Measurements from ENCODE around the gene SULF2. TPM values are rescaled to one million over a fixed set of nuclear protein-coding genes. Genes with fewer than 3 reads are reported as not detected.

The SULF2 gene
- total and polyA plus RNA-seq, 2 of the 4 experiments (the other 2 are of a cell fraction), result 0.54 to 0.77 TPM

DNA sequence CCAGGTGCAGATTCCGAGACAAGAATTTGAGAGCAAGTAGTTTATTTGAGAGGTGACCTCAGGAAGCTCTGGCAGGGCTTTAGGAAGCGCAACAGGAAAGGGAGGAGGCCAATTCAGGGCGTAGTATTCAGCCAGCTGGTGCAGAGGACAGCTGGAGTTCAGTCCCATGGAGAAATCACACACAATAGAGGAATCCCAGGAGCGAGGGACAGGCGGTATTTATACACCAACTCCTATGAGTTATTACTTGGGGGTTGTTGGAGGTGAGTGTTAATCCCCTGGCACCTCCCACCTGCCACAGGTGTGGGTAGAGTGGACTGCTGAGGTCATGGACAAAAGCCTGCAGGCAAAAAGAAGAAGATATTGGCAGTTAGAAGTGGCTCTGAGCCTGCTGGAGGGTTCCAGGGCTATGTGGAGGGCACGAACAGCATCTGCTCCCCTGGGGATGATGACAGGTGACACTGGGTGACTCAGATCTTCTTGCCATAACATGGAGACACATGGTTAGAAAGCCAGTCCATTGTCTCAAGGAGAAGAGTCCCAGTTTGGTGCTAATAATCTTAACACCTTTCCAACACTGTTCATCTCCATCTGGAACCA lies 13.9 kb upstream of the SULF2 start:
- POLR2A ChIA-PET (ENCODE audit: unreplicated experiment), result no interaction called here
- H3K27me3 ChIP-seq (ENCODE audit: control insufficient read depth, insufficient read depth, low read length), result no peaks in the 10 kb centered on the region; the same call in 1 of the 2 replicates
- in situ Hi-C loops (cut with MboI; ENCODE audit: low sequenced_read_pairs), result no loop called here

More for the DNA sequence above, 13.9 kb upstream of the SULF2 start:
- Histone ChIP-seq H2BK120ac (ENCODE audit: low read depth, low read length) (no peak overlapping the region), H3K9ac (ENCODE audit: low read depth, low read length) (no peak overlapping the region), H3K56ac (ENCODE audit: extremely low read depth, insufficient read depth, low read length) (no peak overlapping the region), H3K27ac (ENCODE audit: insufficient read depth, low read length) (no peak overlapping the region), H3K4me1 (ENCODE audit: control insufficient read depth, insufficient read depth, low read length) (no peaks in the 10 kb centered on the region), H4K8ac (ENCODE audit: low read depth in 2 of 2, low read length in 2 of 2) (no peak overlapping the region), H2AK5ac (ENCODE audit: low read depth, low read length) (no peak overlapping the region), H3K4me3 (ENCODE audit: insufficient read depth, low read depth, low read length) (no peak overlapping the region), H3K18ac (ENCODE audit: low read depth, low read length) (no peak overlapping the region), H3K14ac (replicated peaks; ENCODE audit: low read depth, low read length) (no peak overlapping the region), H3K23ac (ENCODE audit: low read depth, low read length) (no peak overlapping the region), H2BK5ac (ENCODE audit: low read depth, low read length, poor library complexity, severe bottlenecking) (no peak overlapping the region), H4K91ac (ENCODE audit: insufficient read depth, low read depth, low read length) (no peak overlapping the region), H3K36me3 (ENCODE audit: control insufficient read depth, insufficient read depth, low read length) (no peaks in the 10 kb centered on the region), H4K5ac (ENCODE audit: low read depth, low read length) (no peak overlapping the region), H3K4ac (ENCODE audit: low read depth, low read length) (no peak overlapping the region), H3K9me3 (ENCODE audit: control insufficient read depth, insufficient read depth, low read length) (no peaks in the 10 kb centered on the region), H2BK20ac (ENCODE audit: low read depth, low read length) (no peak overlapping the region), H4K20me1 (ENCODE audit: insufficient read depth, low read length) (no peaks in the 10 kb centered on the region), H2AFZ (replicated peaks; ENCODE audit: low read length, poor library complexity) (no peak overlapping the region), H3K79me1 (ENCODE audit: low read depth in 1 of 2, low read length in 2 of 2) (no peaks in the 10 kb centered on the region), H2BK15ac (ENCODE audit: low read depth, low read length) (no peak overlapping the region), H3K4me2 (ENCODE audit: low read depth, low read length) (no peak overlapping the region), H3K9me1 (ENCODE audit: insufficient read depth, low read length) (no peaks in the 10 kb centered on the region), H2AK9ac (replicated peaks; ENCODE audit: low read depth, low read length, poor library complexity) (no peak overlapping the region)
- no peak for DNase-seq
- ATAC-seq (ENCODE audit: low read depth), result no peak
- CTCF ChIA-PET, result no interaction called here
- dilution Hi-C loops (cut with HindIII; ENCODE audit: low sequenced_read_pairs, unreplicated experiment), result no loop called here
- intact Hi-C loops (cut with micrococcal nuclease), result no loop called here
- no TSS peak for BruUV-seq (replicated peaks)
- TF ChIP-seq MAFK (IDR thresholded peaks at IDR 0.05; ENCODE audit: low read depth, low read length) (no peak), CEBPB (IDR thresholded peaks at IDR 0.05; ENCODE audit: low read depth, low read length) (no peak), CHD1 (IDR thresholded peaks at IDR 0.05; ENCODE audit: low read depth, low read length) (no peak), POLR2A (IDR thresholded peaks at IDR 0.05; ENCODE audit: low read depth, low read length) (no peak), RAD21 (IDR thresholded peaks at IDR 0.05; ENCODE audit: low read length) (no peak), USF2 (IDR thresholded peaks at IDR 0.05; ENCODE audit: low read depth, low read length) (no peak), MXI1 (IDR thresholded peaks at IDR 0.05; ENCODE audit: borderline replicate concordance, low read depth, low read length) (no peak), CTCF (conservative IDR thresholded peaks at IDR 0.05; ENCODE audit: low read depth, low read length) (no peak), SMC3 (IDR thresholded peaks at IDR 0.05; ENCODE audit: low read depth, low read length) (no peak), RCOR1 (IDR thresholded peaks at IDR 0.05; ENCODE audit: insufficient replicate concordance, low read length) (no peak), MAZ (IDR thresholded peaks at IDR 0.05; ENCODE audit: borderline replicate concordance, low read depth, low read length) (no peak), NFE2L2 (IDR thresholded peaks at IDR 0.05; ENCODE audit: low read depth, low read length) (no peak), RFX5 (IDR thresholded peaks at IDR 0.05; ENCODE audit: low read depth, low read length) (no peak)
- TF ChIP-seq, protein P1, sequence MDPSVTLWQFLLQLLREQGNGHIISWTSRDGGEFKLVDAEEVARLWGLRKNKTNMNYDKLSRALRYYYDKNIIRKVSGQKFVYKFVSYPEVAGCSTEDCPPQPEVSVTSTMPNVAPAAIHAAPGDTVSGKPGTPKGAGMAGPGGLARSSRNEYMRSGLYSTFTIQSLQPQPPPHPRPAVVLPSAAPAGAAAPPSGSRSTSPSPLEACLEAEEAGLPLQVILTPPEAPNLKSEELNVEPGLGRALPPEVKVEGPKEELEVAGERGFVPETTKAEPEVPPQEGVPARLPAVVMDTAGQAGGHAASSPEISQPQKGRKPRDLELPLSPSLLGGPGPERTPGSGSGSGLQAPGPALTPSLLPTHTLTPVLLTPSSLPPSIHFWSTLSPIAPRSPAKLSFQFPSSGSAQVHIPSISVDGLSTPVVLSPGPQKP (IDR thresholded peaks at IDR 0.05; ENCODE audit: borderline replicate concordance, low read depth, low read length), result no peak
- WGBS, 2 experiments (ENCODE audit: extremely low coverage in 2 of 2, insufficient read length in 1 of 2), result 0% methylated on average over 1 of the region's 6 CpGs; no CpG with 5 or more reads in 1 of the 2 experiments

Data from IMR-90 (cell line).